Lung (tissue), 12 donors: ENCODE results near the gene COG2. TPM values are rescaled to one million over a fixed set of nuclear protein-coding genes. Genes with fewer than 3 reads are reported as not detected.
"Not testable (repeated sequence)": the region's sequence is repeated elsewhere in the genome, so short reads cannot be mapped to it uniquely, and the experiment has no call there.

Source experiments
- ATAC-seq: fragments of 200-7000 bp; cut with Tn5 transposase; one replicate; pipeline ENCODE4 v1.9.1; 2020; ENCODE audit warnings: moderate number of reproducible peaks; ENCODE audit not compliant: insufficient read depth, low FRiP score
- DNase-seq, 3 donors: peaks; one replicate each; pipeline ENCODE4 v3.0.0-alpha.2; 2013 to 2017
- H3K27ac ChIP-seq, 2 donors: one replicate each; pipeline ENCODE4 v1.5.1; 2013; ENCODE audit warnings: mild to moderate bottlenecking in 2 of 2, moderate library complexity in 2 of 2, control low read depth in 1 of 2, inconsistent platforms in 1 of 2, low read depth in 1 of 2, low read length in 1 of 2
- H3K27me3 ChIP-seq, 3 donors: one replicate each; pipeline ENCODE4 v1.5.1; 2013; ENCODE audit warnings: low read length in 2 of 3; ENCODE audit not compliant: control insufficient read depth in 3 of 3, insufficient read depth in 3 of 3
- H3K36me3 ChIP-seq, 4 donors: one replicate each; pipeline ENCODE4 v1.5.1; 2013; ENCODE audit warnings: low read length in 4 of 4, mild to moderate bottlenecking in 1 of 4, moderate library complexity in 1 of 4; ENCODE audit not compliant: control insufficient read depth in 4 of 4, insufficient read depth in 4 of 4
- H3K4me1 ChIP-seq, 5 donors: one replicate each; pipeline ENCODE4 v1.5.1; 2013; ENCODE audit warnings: low read length in 5 of 5, mild to moderate bottlenecking in 2 of 5, moderate library complexity in 1 of 5; ENCODE audit not compliant: control insufficient read depth in 5 of 5, insufficient read depth in 5 of 5
- H3K4me3 ChIP-seq: one replicate; pipeline ENCODE4 v1.5.1; 2013; ENCODE audit warnings: mild to moderate bottlenecking, control low read depth, moderate library complexity
- H3K9ac ChIP-seq, 2 donors: one replicate each; pipeline ENCODE4 v1.5.1; 2013; ENCODE audit warnings: low read length in 2 of 2, control low read depth in 1 of 2; ENCODE audit not compliant: insufficient read depth in 1 of 2
- H3K9me3 ChIP-seq, 4 donors: one replicate each; pipeline ENCODE4 v1.5.1; 2013; ENCODE audit warnings: low read length in 3 of 4, mild to moderate bottlenecking in 1 of 4, moderate library complexity in 1 of 4; ENCODE audit not compliant: control insufficient read depth in 4 of 4, insufficient read depth in 3 of 4
- CTCF ChIP-seq: IDR thresholded peaks from 2 replicates; pipeline ENCODE4 v1.5.1; 2012; ENCODE audit warnings: mild to moderate bottlenecking; ENCODE audit errors: control extremely low read depth, extremely low read depth
- WGBS, 2 donors: extraction: QIAGEN DNeasy Blood & Tissue Kit; methylation state at CpG; one replicate each; pipeline ENCODE4 v1.1.7; 2013; 5-methylcytosine and 5-hydroxymethylcytosine counted together
- polyA plus RNA-seq, 2 donors: library from polyadenylated mRNA; stranded (reverse); fragments of 200-250 nt; gene quantifications; one replicate each; pipeline ENCODE4 v1.2.1, GENCODE V29; 2013
- total RNA-seq, 2 donors: library from RNA; depleted of rRNA in 1 of 2; stranded (reverse); fragments of >200 nt in 1 of 2; gene quantifications; one replicate each; pipeline ENCODE4 v1.2.1, GENCODE V29; 2014 to 2021
- donor health status: control.
- donor health status: control.
- donor health status: Bipolar disorder and iron deficiency.
- donor health status: healthy.
- donor health status: DM: yes; HTN: yes; CAD: no.

COG2 gene
- total and polyA plus RNA-seq, 4 donors = 8.6 to 41.0 (median 17.5) TPM

DNA sequence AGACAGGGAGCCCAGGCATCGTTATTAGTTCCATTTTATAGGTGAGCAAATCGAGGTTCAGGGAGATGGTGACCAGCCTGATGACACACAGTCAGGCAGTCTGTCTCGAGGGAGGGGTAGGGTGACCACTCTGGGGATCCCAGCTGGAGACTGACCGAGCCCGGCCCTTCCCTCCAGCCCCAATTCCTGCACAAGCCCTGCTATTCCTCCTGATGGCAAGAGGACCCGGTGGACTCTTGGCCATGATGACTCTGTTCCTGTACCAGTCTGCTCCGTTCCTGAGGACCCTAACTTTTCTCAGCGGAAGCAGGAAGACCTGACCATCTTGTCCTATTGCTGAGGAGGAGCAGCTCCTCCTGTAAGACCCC lies 71.2 kb downstream of the COG2 start:
- WGBS, 2 donors = 82 to 88% methylated on average over 8 of the region's 8 CpGs
- Histone ChIP-seq H3K4me1 (peaks cover 0 to 12% (median 3%) of the 10 kb centered on the region in 5 donors), H3K27me3 (no peaks in the 10 kb centered on the region), H3K27ac (peak overlapping the region in 1 of 2 donors; percentile 72), H3K9ac (no peak overlapping the region), H3K36me3 (no peaks in the 10 kb centered on the region), H3K9me3 (no peaks in the 10 kb centered on the region), H3K4me3 (no peak overlapping the region)
- no peak for TF ChIP-seq CTCF
- ATAC-seq (no peak), DNase-seq (no peak)

GRCh38 chr1:230713915-230714764 lies 71.9 kb downstream of the COG2 start, which contains the start of gene AGT:
TSS of gene AGT (minus strand) at chr1:230714122. CDS start at chr1:230710823, 3,299 bp downstream.
- Histone ChIP-seq H3K9ac (no peak within 1 kb of the TSS), H3K4me3 (no peak within 1 kb of the TSS), H3K9me3 (no peaks in the 10 kb centered on the region), H3K4me1 (peaks cover 0 to 12% (median 3%) of the 10 kb centered on the region in 5 donors), H3K27ac (peak within 1 kb of the TSS in 1 of 2 donors; percentile 72), H3K27me3 (no peaks in the 10 kb centered on the region), H3K36me3 (no peaks in the 10 kb centered on the region)
- 32 to 47% methylated on average over 24 of the region's 24 CpGs for WGBS, 2 donors
- ATAC-seq (peak; percentile 42), DNase-seq (peak; percentile 87 to 93 (median 89))
- TF ChIP-seq CTCF = no peak

- Histone ChIP-seq H3K4me1 (peaks cover 0 to 12% (median 3%) of the 10 kb centered on the region in 5 donors), H3K9ac (no peak overlapping the region), H3K27me3 (no peaks in the 10 kb centered on the region), H3K36me3 (no peaks in the 10 kb centered on the region), H3K4me3 (no peak overlapping the region), H3K9me3 (no peaks in the 10 kb centered on the region), H3K27ac (no peak overlapping the region)
- no peak for TF ChIP-seq CTCF
- 85 to 87% methylated on average over 3 of the region's 3 CpGs for WGBS, 2 donors
- ATAC-seq (no peak), DNase-seq (no peak)
Measured at GRCh38 chr1:230715510-230715909, 73.2 kb downstream of the COG2 start.

DNA sequence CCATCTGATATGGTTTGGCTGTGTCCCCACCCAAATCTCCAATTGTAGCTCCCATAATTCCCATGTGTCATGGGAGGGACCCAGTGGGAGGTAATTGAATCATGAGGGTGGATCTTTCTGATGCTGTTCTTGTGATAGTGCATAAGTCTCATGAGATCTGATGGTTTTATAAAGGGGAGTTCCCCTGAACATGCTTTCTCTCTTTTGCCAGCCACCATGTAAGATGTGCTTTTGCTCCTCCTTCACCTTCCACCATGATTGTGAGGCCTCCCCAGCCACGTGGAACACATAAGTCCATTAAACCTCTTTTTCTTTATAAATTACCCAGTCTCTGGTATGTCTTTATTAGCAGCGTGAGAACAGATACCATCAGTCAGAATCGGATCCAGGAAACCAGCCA lies 74.2 kb downstream of the COG2 start:
- peaks cover 0 to 12% (median 3%) of the 10 kb centered on the region in 5 donors for H3K4me1 ChIP-seq
- not testable (repeated sequence) for H3K27me3 ChIP-seq, H3K4me3 ChIP-seq, DNase-seq, ATAC-seq, H3K9me3 ChIP-seq, H3K27ac ChIP-seq, H3K36me3 ChIP-seq, H3K9ac ChIP-seq
- 75 to 86% methylated on average over 3 of the region's 3 CpGs for WGBS, 2 donors
